ENCODE data around the gene LPAR3.

Gene LPAR3

DNA sequence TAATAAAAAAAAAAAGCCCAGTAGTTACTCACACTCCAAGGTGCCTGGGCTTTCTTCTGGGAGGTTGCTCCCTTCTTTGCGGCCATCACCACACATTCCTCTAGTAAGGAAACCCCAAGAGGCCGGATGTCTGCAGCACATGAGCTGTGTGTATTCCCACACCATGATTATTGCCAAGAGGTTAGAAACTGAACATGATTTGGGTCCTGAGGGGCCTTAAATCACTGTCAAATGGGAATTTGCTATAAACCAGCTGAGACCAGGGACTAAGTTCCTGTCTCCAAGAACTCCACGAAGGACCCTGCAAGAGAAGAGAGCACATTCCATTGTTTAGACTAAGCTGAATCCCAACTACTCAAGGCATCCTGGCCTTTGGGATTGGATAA is 117.5 kb downstream of the LPAR3 start:
- TF ChIP-seq, protein P1, sequence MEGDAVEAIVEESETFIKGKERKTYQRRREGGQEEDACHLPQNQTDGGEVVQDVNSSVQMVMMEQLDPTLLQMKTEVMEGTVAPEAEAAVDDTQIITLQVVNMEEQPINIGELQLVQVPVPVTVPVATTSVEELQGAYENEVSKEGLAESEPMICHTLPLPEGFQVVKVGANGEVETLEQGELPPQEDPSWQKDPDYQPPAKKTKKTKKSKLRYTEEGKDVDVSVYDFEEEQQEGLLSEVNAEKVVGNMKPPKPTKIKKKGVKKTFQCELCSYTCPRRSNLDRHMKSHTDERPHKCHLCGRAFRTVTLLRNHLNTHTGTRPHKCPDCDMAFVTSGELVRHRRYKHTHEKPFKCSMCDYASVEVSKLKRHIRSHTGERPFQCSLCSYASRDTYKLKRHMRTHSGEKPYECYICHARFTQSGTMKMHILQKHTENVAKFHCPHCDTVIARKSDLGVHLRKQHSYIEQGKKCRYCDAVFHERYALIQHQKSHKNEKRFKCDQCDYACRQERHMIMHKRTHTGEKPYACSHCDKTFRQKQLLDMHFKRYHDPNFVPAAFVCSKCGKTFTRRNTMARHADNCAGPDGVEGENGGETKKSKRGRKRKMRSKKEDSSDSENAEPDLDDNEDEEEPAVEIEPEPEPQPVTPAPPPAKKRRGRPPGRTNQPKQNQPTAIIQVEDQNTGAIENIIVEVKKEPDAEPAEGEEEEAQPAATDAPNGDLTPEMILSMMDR (IDR thresholded peaks at IDR 0.05; ENCODE audit: insufficient read depth, missing control alignments): no peak
- no peak for DNase-seq (ENCODE audit: insufficient read length, low spot score)
- no peak for FAIRE-seq

DNA sequence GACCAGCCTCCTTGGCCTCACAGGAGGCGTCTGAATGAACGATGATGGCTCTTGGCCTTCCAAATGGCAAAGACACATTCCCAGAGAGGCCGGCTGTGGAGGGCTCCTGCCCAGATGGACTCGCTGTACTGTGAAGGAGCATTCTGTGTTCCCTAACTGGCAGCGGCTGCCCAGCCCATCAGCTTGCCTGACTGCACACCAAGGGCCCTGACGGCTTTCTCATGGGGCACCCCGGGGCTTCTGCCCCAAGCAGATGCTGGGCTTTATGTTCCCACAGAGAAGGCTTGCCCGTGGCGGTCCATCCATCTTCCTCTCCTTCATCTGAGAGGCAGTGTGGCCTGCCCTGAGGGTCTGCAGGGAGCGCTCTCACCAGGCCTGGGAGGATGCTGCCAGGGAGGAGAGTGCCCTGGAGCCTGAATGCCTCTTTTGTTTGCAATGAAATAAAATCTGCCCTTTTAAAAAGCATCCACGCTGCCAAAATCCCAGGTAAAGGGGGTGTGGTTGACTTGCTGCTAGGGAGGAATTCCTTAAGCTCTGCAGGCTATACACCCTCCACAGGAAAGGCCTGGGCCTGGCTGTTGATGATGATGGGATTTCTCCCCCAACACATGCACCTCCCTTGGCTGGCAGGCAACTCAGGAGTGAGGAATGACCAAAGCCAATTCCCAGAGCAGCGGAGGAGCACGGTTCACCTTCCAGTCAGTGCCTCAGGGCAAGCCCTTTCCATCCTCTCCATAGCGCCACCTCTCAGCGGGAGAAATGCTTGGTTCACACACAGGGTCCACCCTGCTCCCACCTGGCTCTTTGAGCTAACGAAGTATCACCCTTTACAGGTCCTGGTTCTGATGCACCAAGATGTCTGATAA is 118.1 kb downstream of the LPAR3 start:
- TF ChIP-seq, protein P1 (IDR thresholded peaks at IDR 0.05; ENCODE audit: insufficient read depth, missing control alignments): no peak
- FAIRE-seq (no peak), DNase-seq (ENCODE audit: insufficient read length, low spot score) (no peak)

DNA sequence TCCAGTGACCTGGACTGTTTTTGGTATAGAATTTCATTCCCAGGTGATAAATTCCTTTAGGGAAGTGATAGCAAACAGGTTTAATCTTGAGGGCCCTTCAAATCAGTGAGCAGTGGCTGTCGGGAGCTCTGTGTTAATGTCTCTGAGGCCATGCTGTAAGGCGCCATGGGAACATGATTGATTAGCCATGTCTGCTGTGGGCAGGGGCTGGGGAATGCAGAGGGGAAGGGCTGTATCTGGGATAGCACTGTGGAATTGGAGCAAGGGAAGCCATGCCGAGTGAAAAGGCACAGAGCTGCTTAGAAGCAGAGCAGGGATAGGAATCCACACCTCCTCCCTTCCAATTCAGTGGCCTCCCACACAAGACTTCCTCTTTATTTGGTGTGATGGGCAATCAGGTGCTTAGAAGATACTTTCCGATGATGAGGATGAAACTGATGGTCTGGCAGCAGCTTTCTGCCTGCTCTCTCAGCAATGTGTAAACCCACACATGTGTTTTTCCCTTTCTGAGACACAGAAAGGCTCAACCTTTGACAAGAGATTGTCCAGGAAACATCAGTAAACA is 119.0 kb downstream of the LPAR3 start:
- TF ChIP-seq, protein P1 (IDR thresholded peaks at IDR 0.05; ENCODE audit: insufficient read depth, missing control alignments): no peak
- FAIRE-seq (no peak), DNase-seq (ENCODE audit: insufficient read length, low spot score) (no peak)

DNA sequence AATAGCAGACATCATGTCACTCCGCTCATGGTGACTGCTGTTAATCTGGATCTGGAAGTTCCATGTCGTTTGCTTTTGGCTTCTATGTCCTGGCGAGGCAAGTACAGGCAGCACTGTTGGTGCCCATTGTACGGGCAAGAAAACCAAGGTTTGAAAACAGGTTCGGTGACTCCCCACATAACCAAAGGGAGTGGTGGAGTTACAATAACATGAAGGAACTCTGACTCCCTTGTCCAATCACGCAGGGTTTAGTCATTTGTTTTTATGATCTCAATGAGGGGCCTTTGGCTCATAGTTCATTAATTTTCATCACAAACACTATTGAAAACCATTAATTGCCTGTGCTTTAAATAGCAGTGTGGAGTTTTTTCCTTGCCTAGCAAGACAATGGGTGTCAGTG is 119.8 kb downstream of the LPAR3 start:
- no peak for DNase-seq (ENCODE audit: insufficient read length, low spot score)
- no peak for FAIRE-seq
- TF ChIP-seq, protein P1 (IDR thresholded peaks at IDR 0.05; ENCODE audit: insufficient read depth, missing control alignments): no peak

DNA sequence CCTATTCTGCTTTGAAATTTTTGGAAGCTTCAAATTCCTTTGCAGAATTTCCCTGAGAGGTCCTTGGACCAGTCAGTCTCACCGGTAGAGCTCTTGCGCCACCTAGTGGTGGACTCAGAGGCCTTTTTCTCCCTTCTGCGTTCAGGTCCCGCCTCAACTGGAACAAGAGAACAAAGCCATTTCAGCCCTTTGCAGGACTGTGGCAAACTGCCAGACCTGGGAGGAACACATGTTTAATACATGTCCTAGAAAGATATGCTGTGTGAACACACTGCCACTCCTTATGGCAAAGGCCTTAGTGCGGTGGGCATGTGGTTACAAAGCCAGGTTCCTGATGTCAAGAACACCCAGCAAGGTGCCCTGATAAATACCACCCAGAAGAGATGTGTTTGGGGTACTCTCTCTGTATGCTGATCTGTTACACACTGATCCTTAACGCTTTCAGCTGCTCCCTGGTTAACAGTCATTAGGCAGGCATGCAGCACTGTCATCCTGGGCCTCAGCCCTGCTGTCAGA is 120.5 kb downstream of the LPAR3 start:
- DNase-seq (ENCODE audit: insufficient read length, low spot score): peak; percentile 53
- TF ChIP-seq, protein P1 (IDR thresholded peaks at IDR 0.05; ENCODE audit: insufficient read depth, missing control alignments): peak; percentile 96
- no peak for FAIRE-seq

DNA sequence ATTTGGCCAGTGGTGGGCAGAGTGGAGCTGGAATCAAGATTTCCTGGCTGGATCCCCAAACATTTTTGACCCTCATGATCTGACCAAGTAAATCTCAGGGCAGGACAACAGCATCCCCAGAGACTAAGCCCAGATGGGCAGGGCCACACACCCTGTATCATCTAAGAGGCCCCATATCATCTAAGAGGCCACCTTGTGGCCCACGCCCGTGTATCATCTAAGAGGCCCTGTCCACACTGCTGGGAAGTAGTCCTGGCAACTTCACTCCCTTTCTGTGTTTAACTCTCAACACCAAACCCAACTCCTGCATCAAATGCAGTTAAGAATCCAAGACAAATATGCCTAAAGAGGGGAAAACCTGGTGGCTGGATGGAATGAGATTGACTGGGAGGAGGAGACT is 121.1 kb downstream of the LPAR3 start:
- TF ChIP-seq, protein P1 (IDR thresholded peaks at IDR 0.05; ENCODE audit: insufficient read depth, missing control alignments): no peak
- DNase-seq (ENCODE audit: insufficient read length, low spot score): no peak
- FAIRE-seq: no peak

DNA sequence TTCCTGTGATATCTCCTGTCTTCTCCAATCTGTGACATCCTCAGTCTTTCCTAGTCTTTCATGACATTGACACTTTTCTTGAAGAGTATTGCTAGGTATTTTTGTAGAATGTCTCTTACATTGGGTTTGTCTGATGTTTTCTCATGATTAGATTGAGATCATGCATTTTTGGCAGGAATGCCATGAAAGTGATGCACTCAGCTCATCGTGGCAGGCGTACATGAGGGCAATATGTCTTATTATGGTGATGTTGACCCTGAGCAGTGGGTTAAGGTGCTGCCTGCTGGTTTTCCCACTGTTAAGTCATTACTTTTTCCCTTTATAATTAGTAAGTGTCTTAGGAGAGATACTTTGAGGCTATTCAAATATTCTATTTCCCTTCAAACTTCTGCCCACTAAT is 122.5 kb downstream of the LPAR3 start:
- TF ChIP-seq, protein P1 (IDR thresholded peaks at IDR 0.05; ENCODE audit: insufficient read depth, missing control alignments): no peak
- DNase-seq (ENCODE audit: insufficient read length, low spot score): no peak
- no peak for FAIRE-seq

All from D721Med (cell line).